Stomach (tissue), 4 donors: ENCODE measurements around the gene UQCRQ.

Experiments
- POLR2A ChIP-seq, 4 donors: fragments of 450-650 bp; IDR thresholded peaks; one replicate each; pipeline ENCODE4 v1.6.1; 2016; ENCODE audit warnings: antibody characterized with exemption in 4 of 4, control low read depth in 2 of 4, mild to moderate bottlenecking in 1 of 4, moderate library complexity in 1 of 4
- POLR2AphosphoS5 ChIP-seq, 3 donors: sonication (generic); formaldehyde crosslinking; IDR thresholded peaks; one replicate each; pipeline ENCODE4 v1.6.1; 2016; ENCODE audit warnings: antibody characterized with exemption in 3 of 3
- TF ChIP-seq, protein P1 (sequence below), 7 experiments: fragments of 450-650 bp in 4 of 7; fragments of 200-600 bp in 3 of 7; sonication (generic) in 3 of 7; IDR thresholded peaks; one replicate each; pipeline ENCODE4 v1.5.1; 2016 to 2019; ENCODE audit warnings: antibody characterized with exemption in 7 of 7, control low read depth in 2 of 7, mild to moderate bottlenecking in 1 of 7

DNA sequence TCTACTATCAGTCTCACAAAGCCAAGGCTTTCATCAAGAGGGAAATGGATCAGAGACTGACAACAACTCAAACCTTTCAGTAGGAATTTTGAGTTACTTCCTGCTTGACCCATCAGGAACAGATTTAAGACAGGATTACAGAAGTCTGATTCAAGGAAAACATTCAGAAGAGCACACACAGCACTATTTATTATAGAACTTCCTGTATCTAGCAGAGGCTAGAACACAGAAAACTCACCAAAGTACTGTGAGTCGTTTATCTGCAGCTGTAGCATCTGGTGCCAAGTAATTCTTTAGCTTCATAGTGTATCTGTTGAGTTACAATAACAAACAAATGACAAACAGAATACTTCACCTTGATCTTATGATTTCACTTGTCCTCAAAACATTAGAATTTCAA is 20.8 kb downstream of the UQCRQ start:
- TF ChIP-seq POLR2A (IDR thresholded peaks at IDR 0.05) (no peak), POLR2AphosphoS5 (IDR thresholded peaks at IDR 0.05) (no peak)
- TF ChIP-seq, protein P1, sequence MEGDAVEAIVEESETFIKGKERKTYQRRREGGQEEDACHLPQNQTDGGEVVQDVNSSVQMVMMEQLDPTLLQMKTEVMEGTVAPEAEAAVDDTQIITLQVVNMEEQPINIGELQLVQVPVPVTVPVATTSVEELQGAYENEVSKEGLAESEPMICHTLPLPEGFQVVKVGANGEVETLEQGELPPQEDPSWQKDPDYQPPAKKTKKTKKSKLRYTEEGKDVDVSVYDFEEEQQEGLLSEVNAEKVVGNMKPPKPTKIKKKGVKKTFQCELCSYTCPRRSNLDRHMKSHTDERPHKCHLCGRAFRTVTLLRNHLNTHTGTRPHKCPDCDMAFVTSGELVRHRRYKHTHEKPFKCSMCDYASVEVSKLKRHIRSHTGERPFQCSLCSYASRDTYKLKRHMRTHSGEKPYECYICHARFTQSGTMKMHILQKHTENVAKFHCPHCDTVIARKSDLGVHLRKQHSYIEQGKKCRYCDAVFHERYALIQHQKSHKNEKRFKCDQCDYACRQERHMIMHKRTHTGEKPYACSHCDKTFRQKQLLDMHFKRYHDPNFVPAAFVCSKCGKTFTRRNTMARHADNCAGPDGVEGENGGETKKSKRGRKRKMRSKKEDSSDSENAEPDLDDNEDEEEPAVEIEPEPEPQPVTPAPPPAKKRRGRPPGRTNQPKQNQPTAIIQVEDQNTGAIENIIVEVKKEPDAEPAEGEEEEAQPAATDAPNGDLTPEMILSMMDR (IDR thresholded peaks at IDR 0.05): no peak
